Memory B cell (primary cell): Measurements from ENCODE around the gene TMC1.

Experiments
- ATAC-seq: fragments of 150-1000 bp; cut with Tn5 transposase; 2 replicates; pipeline ENCODE4 v1.10.0; 2021; ENCODE audit warnings: low read depth, mild to moderate bottlenecking, moderate library complexity
- DNase-seq, 2 donors: peaks; one replicate each; pipeline ENCODE4 v3.0.0; 2022; ENCODE audit warnings: low spot score in 2 of 2
- H3K27ac Mint-ChIP-seq: one replicate; pipeline ENCODE4 v1.8.0; 2022; ENCODE audit warnings: mild to moderate bottlenecking, moderate library complexity, mixed read lengths
- H3K27me3 Mint-ChIP-seq: one replicate; pipeline ENCODE4 v1.8.0; 2022; ENCODE audit warnings: mixed read lengths
- H3K36me3 Mint-ChIP-seq: one replicate; pipeline ENCODE4 v1.8.0; 2022; ENCODE audit warnings: mild to moderate bottlenecking, mixed read lengths
- H3K4me1 Mint-ChIP-seq: one replicate; pipeline ENCODE4 v1.8.0; 2022; ENCODE audit warnings: mixed read lengths
- H3K4me3 Mint-ChIP-seq: one replicate; pipeline ENCODE4 v1.8.0; 2022; ENCODE audit warnings: mild to moderate bottlenecking, moderate library complexity, mixed read lengths
- H3K9me3 Mint-ChIP-seq: one replicate; pipeline ENCODE4 v1.8.0; 2022; ENCODE audit warnings: mixed read lengths

TMC1 gene

DNA sequence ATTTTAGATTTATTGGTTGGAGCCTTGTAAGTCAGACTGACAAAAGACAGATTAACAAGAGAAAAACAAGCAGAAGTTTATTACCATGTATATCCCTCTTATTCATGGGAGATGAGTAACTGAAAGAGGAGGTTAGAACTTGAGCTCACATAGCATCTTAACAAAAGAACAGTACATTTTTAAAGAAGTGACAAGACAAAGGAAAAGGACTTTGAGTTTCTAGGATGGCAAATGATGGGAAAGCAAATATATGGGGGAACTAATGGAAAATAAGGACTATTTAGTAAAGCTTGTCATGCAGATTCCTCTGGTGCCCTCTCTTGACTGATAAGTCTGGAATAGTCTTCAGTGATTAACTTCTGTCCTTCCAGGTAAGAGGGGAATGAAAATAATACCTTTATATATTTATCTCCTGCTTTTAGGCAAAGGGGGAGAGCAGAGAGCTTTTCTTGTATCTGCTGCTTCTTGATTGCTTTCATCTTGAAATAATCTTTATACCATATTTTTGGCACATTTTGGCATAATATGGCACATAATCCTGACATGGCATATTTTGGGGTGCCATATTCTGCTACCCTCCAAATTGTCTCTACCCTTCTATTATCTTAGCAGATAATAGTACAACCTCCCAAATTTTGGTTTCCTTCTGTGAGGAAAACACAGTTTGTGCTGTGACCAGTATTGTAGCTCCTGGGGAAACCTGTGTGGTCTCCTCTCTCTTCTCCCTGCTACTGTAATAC, 206.8 kb downstream of the TMC1 start:
- H3K9me3 Mint-ChIP-seq: peaks cover 1% of the 10 kb centered on the region
- no peaks in the 10 kb centered on the region for H3K36me3 Mint-ChIP-seq
- no peak overlapping the region for H3K27ac Mint-ChIP-seq
- ATAC-seq (no peak), DNase-seq (no peak)
- no peak overlapping the region for H3K4me3 Mint-ChIP-seq
- H3K27me3 Mint-ChIP-seq: peaks cover 1% of the 10 kb centered on the region
- H3K4me1 Mint-ChIP-seq: no peaks in the 10 kb centered on the region

DNA sequence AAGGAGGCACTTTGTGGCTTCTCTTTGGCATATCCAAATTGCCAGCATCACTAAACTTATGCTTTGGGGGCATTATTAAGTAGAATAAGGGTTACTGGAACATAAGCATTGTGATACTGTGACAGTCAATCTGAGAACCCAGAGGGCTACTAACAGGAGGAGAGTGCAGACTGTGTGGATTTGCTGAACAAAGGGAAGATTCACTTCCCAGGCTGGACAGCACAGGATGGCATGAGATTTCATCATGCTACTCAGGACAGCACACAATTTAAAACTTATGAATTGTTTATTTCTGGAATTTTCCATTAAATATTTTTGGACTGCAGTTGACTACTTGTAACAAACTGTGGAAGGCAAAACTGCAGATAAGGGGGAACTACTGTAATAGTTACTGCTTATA, 212.5 kb downstream of the TMC1 start:
- Mint-ChIP-seq H3K27ac (no peak overlapping the region), H3K4me3 (no peak overlapping the region), H3K36me3 (no peaks in the 10 kb centered on the region), H3K27me3 (no peaks in the 10 kb centered on the region), H3K9me3 (no peaks in the 10 kb centered on the region), H3K4me1 (no peaks in the 10 kb centered on the region)
- DNase-seq: no peak
- ATAC-seq: no peak

DNA sequence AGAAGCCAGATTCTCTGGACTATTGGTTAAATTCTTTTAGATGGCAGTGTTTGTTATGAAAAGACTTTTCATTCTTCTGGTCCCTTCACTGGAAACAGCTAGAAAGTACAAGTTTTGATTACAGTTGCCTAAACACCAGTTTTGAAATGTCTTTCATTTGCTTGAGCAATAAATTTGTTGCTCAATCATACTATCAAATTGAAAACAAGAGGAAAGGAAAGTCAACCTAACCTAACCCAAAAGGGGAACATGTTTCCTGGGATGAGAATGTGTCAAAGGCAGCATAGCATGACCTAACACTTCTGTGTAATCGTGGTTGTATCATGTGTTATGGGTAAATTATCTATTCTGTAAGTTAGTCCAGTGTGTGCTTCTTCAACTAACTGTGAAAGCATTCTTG, 213.2 kb downstream of the TMC1 start:
- no peaks in the 10 kb centered on the region for H3K4me1 Mint-ChIP-seq
- H3K9me3 Mint-ChIP-seq: no peaks in the 10 kb centered on the region

DNA sequence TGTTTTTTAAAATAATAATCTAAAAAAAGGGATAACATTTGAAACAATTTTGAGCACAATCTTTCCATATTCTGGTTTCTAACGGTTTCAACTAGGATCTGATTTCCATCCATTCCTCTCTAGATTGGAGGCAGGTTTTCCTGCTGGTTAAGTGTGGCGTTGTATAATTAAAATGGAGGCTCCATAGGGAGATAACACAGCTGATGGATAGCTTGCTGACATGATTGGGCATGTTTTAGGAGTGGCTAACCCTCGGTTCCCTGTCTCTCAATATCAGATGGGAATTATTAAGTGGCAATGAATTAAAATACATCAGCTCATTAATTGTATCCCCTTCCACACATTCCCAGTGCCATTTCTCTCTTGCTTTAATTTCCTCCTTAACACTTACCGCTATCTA, 222.4 kb downstream of the TMC1 start:
- DNase-seq: no peak
- no peak overlapping the region for H3K27ac Mint-ChIP-seq
- no peak overlapping the region for H3K4me3 Mint-ChIP-seq
- no peaks in the 10 kb centered on the region for H3K27me3 Mint-ChIP-seq
- H3K4me1 Mint-ChIP-seq: no peaks in the 10 kb centered on the region
- H3K36me3 Mint-ChIP-seq: no peaks in the 10 kb centered on the region
- H3K9me3 Mint-ChIP-seq: no peaks in the 10 kb centered on the region
- no peak for ATAC-seq

More for the DNA sequence above, 213.2 kb downstream of the TMC1 start:
- Mint-ChIP-seq H3K4me3 (no peak overlapping the region), H3K27ac (no peak overlapping the region), H3K36me3 (no peaks in the 10 kb centered on the region), H3K27me3 (no peaks in the 10 kb centered on the region)
- DNase-seq: no peak
- no peak for ATAC-seq

DNA sequence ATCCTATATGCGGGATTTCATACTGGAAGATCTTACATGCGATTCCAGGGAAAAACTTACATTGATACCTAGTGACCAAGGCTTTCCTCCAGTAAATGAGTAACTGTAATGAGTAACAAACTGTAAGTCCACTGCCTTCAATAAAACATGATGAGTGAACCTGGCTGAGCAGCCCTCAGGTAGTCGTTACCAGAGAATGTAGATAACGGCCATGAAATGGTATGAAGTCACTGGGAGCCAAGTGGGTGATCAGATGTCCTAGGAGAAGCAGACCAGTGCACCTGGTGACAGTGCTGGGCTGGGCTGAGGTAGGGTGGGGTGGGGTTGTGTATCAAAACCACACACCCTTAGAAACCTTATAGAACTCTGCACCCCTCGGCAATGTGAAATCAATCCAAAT, 227.9 kb downstream of the TMC1 start:
- no peaks in the 10 kb centered on the region for H3K9me3 Mint-ChIP-seq
- H3K36me3 Mint-ChIP-seq: no peaks in the 10 kb centered on the region
- no peak overlapping the region for H3K4me3 Mint-ChIP-seq
- no peak for ATAC-seq
- H3K27ac Mint-ChIP-seq: no peak overlapping the region
- H3K4me1 Mint-ChIP-seq: no peaks in the 10 kb centered on the region
- no peaks in the 10 kb centered on the region for H3K27me3 Mint-ChIP-seq
- no peak for DNase-seq

DNA sequence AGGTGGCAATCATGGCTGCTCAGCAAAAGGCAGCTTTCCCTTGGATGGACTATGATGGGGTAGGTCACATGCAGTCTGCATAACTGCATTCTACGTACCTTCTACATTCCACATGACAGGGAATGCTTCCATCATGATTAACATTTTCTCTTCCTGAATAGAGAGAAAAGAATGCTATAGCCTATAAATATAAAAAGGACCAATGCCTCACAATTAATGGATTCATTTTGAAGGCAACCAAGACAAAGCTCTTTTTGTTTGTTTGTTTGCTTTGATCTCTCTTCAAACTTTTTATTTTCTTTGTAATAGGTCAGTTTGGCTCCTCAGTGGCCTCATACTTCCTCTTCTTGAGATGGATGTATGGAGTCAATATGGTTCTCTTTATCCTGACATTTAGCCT, 230.1 kb downstream of the TMC1 start:
- no peaks in the 10 kb centered on the region for H3K27me3 Mint-ChIP-seq
- H3K36me3 Mint-ChIP-seq: no peaks in the 10 kb centered on the region
- no peaks in the 10 kb centered on the region for H3K9me3 Mint-ChIP-seq
- DNase-seq (no peak), ATAC-seq (no peak)
- no peak overlapping the region for H3K27ac Mint-ChIP-seq
- no peak overlapping the region for H3K4me3 Mint-ChIP-seq
- no peaks in the 10 kb centered on the region for H3K4me1 Mint-ChIP-seq

DNA sequence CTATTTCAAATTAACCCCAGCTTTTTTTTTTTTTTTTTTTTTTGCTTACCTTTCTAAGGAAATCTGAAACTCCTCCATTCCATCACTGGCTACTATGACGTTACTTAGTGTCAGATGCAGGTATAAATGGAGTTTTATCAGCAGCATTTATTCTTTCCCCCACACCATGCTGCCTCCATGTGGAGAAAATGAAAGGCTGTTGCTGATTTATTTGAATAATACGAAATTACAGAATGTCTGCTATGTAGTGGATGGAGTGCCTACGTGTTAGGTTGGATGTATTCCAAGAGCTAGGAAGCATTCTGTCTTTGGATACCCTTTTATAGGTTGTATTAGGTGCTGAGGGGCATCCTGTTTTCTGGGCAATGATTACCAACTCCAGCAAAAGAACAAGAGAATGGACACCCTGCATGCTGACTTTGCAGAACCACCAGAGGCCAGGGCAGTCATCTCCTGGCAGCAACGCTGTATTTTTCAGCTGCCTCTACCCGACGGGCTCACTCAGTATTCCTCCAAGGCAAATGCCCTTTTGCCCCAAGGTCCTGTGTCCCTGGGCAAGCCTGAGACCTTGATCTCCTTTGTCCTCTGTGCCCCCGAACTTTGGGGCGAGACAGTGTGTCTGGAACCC, 232.0 kb downstream of the TMC1 start:
- ATAC-seq: no peak
- Mint-ChIP-seq H3K4me1 (no peaks in the 10 kb centered on the region), H3K4me3 (no peak overlapping the region), H3K36me3 (no peaks in the 10 kb centered on the region), H3K27ac (no peak overlapping the region), H3K27me3 (peaks cover 1% of the 10 kb centered on the region), H3K9me3 (no peaks in the 10 kb centered on the region)
- DNase-seq: no peak

DNA sequence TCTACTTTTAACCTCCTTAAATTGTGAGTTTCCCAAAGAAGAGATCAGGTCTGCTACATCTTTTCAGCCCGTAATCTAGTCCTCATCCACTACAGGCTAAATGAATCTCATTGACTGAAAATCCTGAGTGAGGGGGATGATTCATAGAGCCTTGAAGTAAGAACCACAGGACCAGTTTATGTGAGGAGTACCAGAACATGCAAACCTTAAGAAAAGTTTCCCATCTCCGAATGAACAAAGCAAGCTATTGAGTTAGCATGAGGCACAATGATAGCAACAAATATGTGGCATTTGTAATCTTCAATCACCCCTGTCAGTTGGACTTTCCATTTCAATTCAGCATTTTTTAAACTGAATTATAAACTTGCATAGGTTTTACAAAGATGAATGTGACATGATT, 234.4 kb downstream of the TMC1 start:
- Mint-ChIP-seq H3K4me3 (no peak overlapping the region), H3K27me3 (peaks cover 4% of the 10 kb centered on the region), H3K36me3 (no peaks in the 10 kb centered on the region), H3K27ac (no peak overlapping the region), H3K4me1 (no peaks in the 10 kb centered on the region), H3K9me3 (no peaks in the 10 kb centered on the region)
- DNase-seq (no peak), ATAC-seq (no peak)

DNA sequence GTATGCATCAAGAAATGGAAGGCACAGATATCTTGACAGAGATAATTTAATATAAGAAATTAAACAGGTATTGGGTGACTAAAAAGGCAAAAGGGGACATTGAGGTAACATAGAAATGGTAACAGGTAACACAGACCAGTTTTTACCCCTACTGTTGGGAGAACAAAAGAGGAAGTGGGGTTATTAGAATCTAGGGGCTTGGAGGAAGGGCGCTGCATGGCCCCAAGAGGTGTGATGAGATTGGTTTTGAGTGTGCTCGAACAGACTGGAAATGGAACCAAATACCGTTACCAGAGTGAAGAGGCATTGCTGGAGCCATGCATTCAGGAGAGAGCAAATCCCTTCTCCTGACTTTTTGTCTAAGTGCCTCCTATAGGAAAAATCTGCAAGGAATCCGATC, 237.5 kb downstream of the TMC1 start:
- H3K4me3 Mint-ChIP-seq: no peak overlapping the region
- peaks cover 7% of the 10 kb centered on the region for H3K27me3 Mint-ChIP-seq
- H3K27ac Mint-ChIP-seq: no peak overlapping the region
- ATAC-seq (no peak), DNase-seq (no peak)
- no peaks in the 10 kb centered on the region for H3K36me3 Mint-ChIP-seq
- no peaks in the 10 kb centered on the region for H3K9me3 Mint-ChIP-seq
- no peaks in the 10 kb centered on the region for H3K4me1 Mint-ChIP-seq

DNA sequence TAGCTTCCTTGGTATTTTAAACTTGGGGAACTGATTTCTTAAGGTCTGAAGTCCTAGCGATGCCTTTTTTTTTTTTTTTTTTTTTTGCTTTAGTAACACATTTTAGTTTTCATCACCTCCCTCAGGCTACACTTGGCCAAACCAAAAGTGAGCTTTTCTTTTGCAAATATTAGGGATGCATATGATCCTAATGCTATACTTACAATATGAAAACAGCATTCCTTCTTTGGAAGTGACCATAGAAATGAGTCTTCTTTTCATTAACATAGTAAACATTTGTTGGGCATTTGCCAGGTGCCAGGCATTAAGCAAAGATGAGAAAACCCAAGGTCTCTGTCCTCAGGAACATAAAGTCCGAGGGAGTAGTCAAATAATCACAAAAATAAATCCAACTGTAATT, 241.6 kb downstream of the TMC1 start:
- no peaks in the 10 kb centered on the region for H3K36me3 Mint-ChIP-seq
- no peak for DNase-seq
- H3K4me1 Mint-ChIP-seq: no peaks in the 10 kb centered on the region
- H3K4me3 Mint-ChIP-seq: no peak overlapping the region
- peaks cover 7% of the 10 kb centered on the region for H3K27me3 Mint-ChIP-seq
- ATAC-seq: no peak
- H3K9me3 Mint-ChIP-seq: no peaks in the 10 kb centered on the region
- no peak overlapping the region for H3K27ac Mint-ChIP-seq

DNA sequence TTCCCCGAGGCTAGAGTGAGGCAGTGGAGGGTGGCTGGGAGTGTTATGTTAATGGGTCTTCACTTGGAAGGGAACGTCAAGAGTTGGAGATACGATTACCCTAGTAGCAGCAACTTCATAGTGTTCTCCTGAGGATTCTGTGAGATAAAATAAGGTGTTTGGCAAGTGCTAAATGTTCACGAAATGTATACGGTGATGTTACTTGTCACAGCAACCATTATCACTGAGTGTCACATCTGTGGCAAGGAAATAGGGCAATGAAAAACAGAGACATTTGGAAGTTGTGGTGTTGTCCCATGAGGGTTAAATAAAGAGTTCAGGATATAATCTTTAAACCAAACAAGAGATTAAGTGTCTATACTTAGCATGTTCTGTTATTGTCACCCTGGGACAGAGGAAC, 248.1 kb downstream of the TMC1 start:
- Mint-ChIP-seq H3K27me3 (peaks cover 3% of the 10 kb centered on the region), H3K4me3 (no peak overlapping the region), H3K4me1 (no peaks in the 10 kb centered on the region), H3K36me3 (no peaks in the 10 kb centered on the region), H3K9me3 (no peaks in the 10 kb centered on the region), H3K27ac (no peak overlapping the region)
- ATAC-seq: no peak
- no peak for DNase-seq

DNA sequence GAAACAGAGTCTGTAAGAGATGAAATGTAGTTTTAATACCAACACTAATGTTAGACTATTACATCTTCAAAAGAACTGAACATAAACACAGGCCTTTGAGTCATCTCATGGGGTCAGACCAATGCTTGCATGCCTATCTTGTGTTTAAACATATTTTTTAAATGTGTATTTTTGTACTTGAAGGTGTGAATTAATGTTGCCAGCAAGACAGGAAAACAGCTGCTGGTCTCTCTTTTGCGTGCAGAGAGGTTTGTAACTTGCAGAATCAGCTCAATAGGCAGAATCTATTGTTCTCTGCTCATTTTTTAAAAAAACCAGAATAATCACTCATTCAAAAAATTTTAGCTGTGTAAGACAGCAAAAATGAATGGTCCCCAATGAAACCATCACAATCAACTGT, 251.3 kb downstream of the TMC1 start:
- no peak overlapping the region for H3K27ac Mint-ChIP-seq

DNA sequence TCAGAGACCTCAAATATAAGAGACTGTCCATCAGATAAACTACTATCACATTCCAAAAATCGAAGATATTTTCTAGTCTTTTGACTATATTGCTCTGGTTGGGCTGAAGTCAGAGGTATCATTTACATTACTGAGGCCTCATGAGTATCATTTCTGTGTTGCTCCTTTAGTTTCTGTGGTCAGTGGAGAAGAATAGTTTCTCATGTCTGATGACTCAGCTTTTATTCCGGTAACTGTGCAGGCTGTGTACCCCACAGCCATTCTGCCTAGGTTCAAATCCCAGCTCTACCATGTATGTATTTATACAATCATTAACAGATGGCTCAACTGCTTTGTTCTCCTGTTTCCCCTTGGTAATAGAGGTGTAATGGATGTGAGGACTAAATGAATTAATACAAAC, 252.2 kb downstream of the TMC1 start:
- Mint-ChIP-seq H3K27me3 (peaks cover 6% of the 10 kb centered on the region), H3K4me1 (no peaks in the 10 kb centered on the region), H3K27ac (no peak overlapping the region), H3K9me3 (no peaks in the 10 kb centered on the region), H3K36me3 (no peaks in the 10 kb centered on the region), H3K4me3 (no peak overlapping the region)
- ATAC-seq: no peak
- DNase-seq: no peak

More for the DNA sequence above, 251.3 kb downstream of the TMC1 start:
- Mint-ChIP-seq H3K27me3 (peaks cover 3% of the 10 kb centered on the region), H3K36me3 (no peaks in the 10 kb centered on the region), H3K4me1 (no peaks in the 10 kb centered on the region), H3K4me3 (no peak overlapping the region), H3K9me3 (no peaks in the 10 kb centered on the region)
- ATAC-seq (no peak), DNase-seq (no peak)

DNA sequence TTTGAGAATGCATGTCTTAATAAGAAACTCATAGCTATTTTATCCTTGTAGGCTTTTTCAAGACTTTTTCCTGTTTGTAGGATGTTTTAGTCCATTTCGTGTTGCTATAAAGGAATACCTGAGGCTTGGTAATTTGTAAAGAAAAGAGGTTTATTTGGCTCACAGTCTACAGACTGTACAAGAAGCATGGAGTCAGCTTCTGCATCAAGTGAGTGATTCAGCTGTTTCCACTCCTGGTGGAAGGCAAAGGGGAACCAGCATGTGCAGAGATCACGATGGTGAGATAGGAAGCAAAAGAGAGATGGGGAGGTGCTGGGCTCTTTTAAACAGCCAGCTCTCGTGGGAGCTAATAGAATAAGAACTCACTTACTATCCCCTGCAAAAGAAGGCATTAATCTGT, 254.2 kb downstream of the TMC1 start:
- Mint-ChIP-seq H3K36me3 (no peaks in the 10 kb centered on the region), H3K9me3 (no peaks in the 10 kb centered on the region), H3K4me3 (no peak overlapping the region), H3K27me3 (peaks cover 6% of the 10 kb centered on the region), H3K27ac (no peak overlapping the region), H3K4me1 (no peaks in the 10 kb centered on the region)
- DNase-seq (no peak), ATAC-seq (no peak)

DNA sequence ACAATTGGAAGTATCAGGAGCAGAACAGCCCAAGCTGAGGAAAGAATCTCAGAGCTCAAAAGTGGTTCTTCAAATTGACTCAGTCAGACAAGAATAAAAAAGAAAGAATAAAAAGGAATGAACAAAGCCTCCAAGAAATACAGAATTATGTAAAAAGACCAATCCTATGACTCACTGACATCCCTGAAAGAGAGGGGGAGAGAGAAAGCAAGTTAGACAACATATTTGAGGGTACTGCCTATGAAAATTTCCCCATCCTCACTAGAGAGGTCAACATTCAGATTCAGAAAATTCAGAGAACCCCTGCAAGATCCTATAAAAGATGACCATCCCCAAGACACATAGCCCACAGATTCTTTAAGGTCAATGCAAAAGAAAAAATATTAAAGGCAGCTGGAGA, 258.2 kb downstream of the TMC1 start:
- Mint-ChIP-seq H3K27me3 (peaks cover 3% of the 10 kb centered on the region), H3K9me3 (peaks cover 5% of the 10 kb centered on the region)

More for the DNA sequence above, 258.2 kb downstream of the TMC1 start:
- DNase-seq (no peak), ATAC-seq (no peak)
- Mint-ChIP-seq H3K4me1 (no peaks in the 10 kb centered on the region), H3K36me3 (no peaks in the 10 kb centered on the region), H3K27ac (no peak overlapping the region), H3K4me3 (no peak overlapping the region)
